ENCODE measurements around the gene ZIK1.

DNA sequence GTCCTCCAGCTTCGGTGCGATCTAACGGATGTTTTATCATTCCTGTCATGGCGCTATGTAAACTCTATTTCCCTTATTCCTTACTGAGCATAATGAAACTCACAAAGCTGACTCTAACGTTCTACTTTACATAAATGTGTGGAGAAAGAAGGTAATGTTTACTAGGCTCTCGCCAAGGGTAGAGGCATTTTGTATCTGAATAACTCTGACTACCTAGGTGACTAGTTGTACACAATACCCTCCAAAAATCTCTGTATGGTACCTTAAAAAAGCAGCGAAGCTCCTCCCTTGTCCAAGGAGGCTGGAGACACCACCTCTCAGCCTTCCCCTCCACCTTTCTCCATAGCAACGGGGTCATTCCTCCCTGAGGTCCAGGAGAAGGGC is 15.4 kb downstream of the ZIK1 start:
- no peak for TF ChIP-seq CTCF (IDR thresholded peaks at IDR 0.05)
- TF ChIP-seq POLR2A (IDR thresholded peaks at IDR 0.05), result no peak

Measured in testis (tissue), 2 donors.